ENCODE measurements around the gene KSR1.

Gene KSR1

GRCh38 chr17:27618417-27618816 is 162.2 kb downstream of the KSR1 start:
- Histone ChIP-seq H2BK5ac (ENCODE audit: low read length) (no peak overlapping the region), H2BK120ac (ENCODE audit: low read depth, low read length) (no peak overlapping the region), H3K4me3 (ENCODE audit: low read length) (no peak overlapping the region), H3K56ac (ENCODE audit: low read length) (no peak overlapping the region), H3K36me3 (ENCODE audit: control insufficient read depth, insufficient read depth, low read length) (peaks cover 8% of the 10 kb centered on the region), H3K79me2 (ENCODE audit: control insufficient read depth, insufficient read depth, low read length) (no peaks in the 10 kb centered on the region), H3K27me3 (ENCODE audit: insufficient read depth, low read length, poor library complexity) (no peaks in the 10 kb centered on the region), H3K9ac (ENCODE audit: low read length) (no peak overlapping the region), H4K5ac (ENCODE audit: low read length) (no peak overlapping the region), H3K4me2 (ENCODE audit: low read length) (no peak overlapping the region), H4K8ac (ENCODE audit: low read depth, low read length) (no peak overlapping the region), H2BK15ac (replicated peaks; ENCODE audit: low read depth) (no peak overlapping the region), H3K4me1 (ENCODE audit: control insufficient read depth, low read depth, low read length) (no peaks in the 10 kb centered on the region), H3K18ac (ENCODE audit: low read length) (no peak overlapping the region), H2AK5ac (ENCODE audit: low read length) (no peak overlapping the region), H3K23ac (ENCODE audit: low read length) (no peak overlapping the region), H3K79me1 (ENCODE audit: low read length) (no peaks in the 10 kb centered on the region), H3K27ac (ENCODE audit: low read depth, low read length) (no peak overlapping the region), H3K4ac (ENCODE audit: low read depth, low read length) (no peak overlapping the region)
- DNase-seq, result no peak
- WGBS (ENCODE audit: extremely low coverage, insufficient coverage, low lambda C conversion rate), result no CpG with 5 or more reads among the region's 8 CpGs

- no peak overlapping the region for H3K9ac ChIP-seq (ENCODE audit: low read length)
- DNase-seq, result no peak
- no peaks in the 10 kb centered on the region for H3K4me1 ChIP-seq (ENCODE audit: control insufficient read depth, low read depth, low read length)
- H3K56ac ChIP-seq (ENCODE audit: low read length), result no peak overlapping the region
- no peak overlapping the region for H3K18ac ChIP-seq (ENCODE audit: low read length)
- peaks cover 8% of the 10 kb centered on the region for H3K36me3 ChIP-seq (ENCODE audit: control insufficient read depth, insufficient read depth, low read length)
- H4K5ac ChIP-seq (ENCODE audit: low read length), result no peak overlapping the region
- no peak overlapping the region for H4K8ac ChIP-seq (ENCODE audit: low read depth, low read length)
- H3K4me2 ChIP-seq (ENCODE audit: low read length), result no peak overlapping the region
- H2AK5ac ChIP-seq (ENCODE audit: low read length), result no peak overlapping the region
- H3K4me3 ChIP-seq (ENCODE audit: low read length), result no peak overlapping the region
- H2BK15ac ChIP-seq (replicated peaks; ENCODE audit: low read depth), result no peak overlapping the region
- H3K79me1 ChIP-seq (ENCODE audit: low read length), result no peaks in the 10 kb centered on the region
- WGBS (ENCODE audit: extremely low coverage, insufficient coverage, low lambda C conversion rate), result no CpG with 5 or more reads among the region's 9 CpGs
- no peak overlapping the region for H3K23ac ChIP-seq (ENCODE audit: low read length)
- H2BK120ac ChIP-seq (ENCODE audit: low read depth, low read length), result no peak overlapping the region
- H3K27ac ChIP-seq (ENCODE audit: low read depth, low read length), result no peak overlapping the region
- no peak overlapping the region for H3K4ac ChIP-seq (ENCODE audit: low read depth, low read length)
- no peak overlapping the region for H2BK5ac ChIP-seq (ENCODE audit: low read length)
- H3K27me3 ChIP-seq (ENCODE audit: insufficient read depth, low read length, poor library complexity), result no peaks in the 10 kb centered on the region
- no peaks in the 10 kb centered on the region for H3K79me2 ChIP-seq (ENCODE audit: control insufficient read depth, insufficient read depth, low read length)
Observed at GRCh38 chr17:27620721-27621120, 164.5 kb downstream of the KSR1 start.

- H3K4ac ChIP-seq (ENCODE audit: low read depth, low read length), result no peak overlapping the region
- no peak overlapping the region for H3K4me3 ChIP-seq (ENCODE audit: low read length)
- WGBS (ENCODE audit: extremely low coverage, insufficient coverage, low lambda C conversion rate), result no CpG with 5 or more reads among the region's 4 CpGs
- no peak overlapping the region for H4K8ac ChIP-seq (ENCODE audit: low read depth, low read length)
- H3K79me2 ChIP-seq (ENCODE audit: control insufficient read depth, insufficient read depth, low read length), result no peaks in the 10 kb centered on the region
- no peak overlapping the region for H2BK15ac ChIP-seq (replicated peaks; ENCODE audit: low read depth)
- H3K36me3 ChIP-seq (ENCODE audit: control insufficient read depth, insufficient read depth, low read length), result peaks cover 11% of the 10 kb centered on the region
- H3K27me3 ChIP-seq (ENCODE audit: insufficient read depth, low read length, poor library complexity), result no peaks in the 10 kb centered on the region
- H3K9ac ChIP-seq (ENCODE audit: low read length), result no peak overlapping the region
- H3K79me1 ChIP-seq (ENCODE audit: low read length), result no peaks in the 10 kb centered on the region
- no peak overlapping the region for H3K4me2 ChIP-seq (ENCODE audit: low read length)
- no peak overlapping the region for H2BK120ac ChIP-seq (ENCODE audit: low read depth, low read length)
- no peak for DNase-seq
- H3K27ac ChIP-seq (ENCODE audit: low read depth, low read length), result no peak overlapping the region
- no peaks in the 10 kb centered on the region for H3K4me1 ChIP-seq (ENCODE audit: control insufficient read depth, low read depth, low read length)
- no peak overlapping the region for H3K18ac ChIP-seq (ENCODE audit: low read length)
- no peak overlapping the region for H2BK5ac ChIP-seq (ENCODE audit: low read length)
- H4K5ac ChIP-seq (ENCODE audit: low read length), result no peak overlapping the region
- H2AK5ac ChIP-seq (ENCODE audit: low read length), result no peak overlapping the region
- no peak overlapping the region for H3K23ac ChIP-seq (ENCODE audit: low read length)
- no peak overlapping the region for H3K56ac ChIP-seq (ENCODE audit: low read length)
Observed at GRCh38 chr17:27621536-27621935, 165.3 kb downstream of the KSR1 start.

GRCh38 chr17:27621942-27622559 is 165.8 kb downstream of the KSR1 start:
- Histone ChIP-seq H3K4me2 (ENCODE audit: low read length) (no peak overlapping the region), H2AK5ac (ENCODE audit: low read length) (no peak overlapping the region), H3K79me1 (ENCODE audit: low read length) (no peaks in the 10 kb centered on the region), H3K4me1 (ENCODE audit: control insufficient read depth, low read depth, low read length) (no peaks in the 10 kb centered on the region), H2BK5ac (ENCODE audit: low read length) (no peak overlapping the region), H4K8ac (ENCODE audit: low read depth, low read length) (no peak overlapping the region), H3K9ac (ENCODE audit: low read length) (no peak overlapping the region), H2BK15ac (replicated peaks; ENCODE audit: low read depth) (no peak overlapping the region), H3K23ac (ENCODE audit: low read length) (no peak overlapping the region), H3K4ac (ENCODE audit: low read depth, low read length) (no peak overlapping the region), H3K27ac (ENCODE audit: low read depth, low read length) (no peak overlapping the region), H3K36me3 (ENCODE audit: control insufficient read depth, insufficient read depth, low read length) (peaks cover 12% of the 10 kb centered on the region), H3K4me3 (ENCODE audit: low read length) (no peak overlapping the region), H3K79me2 (ENCODE audit: control insufficient read depth, insufficient read depth, low read length) (no peaks in the 10 kb centered on the region), H3K56ac (ENCODE audit: low read length) (no peak overlapping the region), H3K18ac (ENCODE audit: low read length) (no peak overlapping the region), H3K27me3 (ENCODE audit: insufficient read depth, low read length, poor library complexity) (no peaks in the 10 kb centered on the region), H2BK120ac (ENCODE audit: low read depth, low read length) (no peak overlapping the region), H4K5ac (ENCODE audit: low read length) (no peak overlapping the region)
- WGBS (ENCODE audit: extremely low coverage, insufficient coverage, low lambda C conversion rate), result no CpG with 5 or more reads among the region's 10 CpGs
- no peak for DNase-seq

- H3K79me2 ChIP-seq (ENCODE audit: control insufficient read depth, insufficient read depth, low read length), result no peaks in the 10 kb centered on the region
- no peak overlapping the region for H3K4me2 ChIP-seq (ENCODE audit: low read length)
- H2BK5ac ChIP-seq (ENCODE audit: low read length), result no peak overlapping the region
- H2AK5ac ChIP-seq (ENCODE audit: low read length), result no peak overlapping the region
- H2BK15ac ChIP-seq (replicated peaks; ENCODE audit: low read depth), result no peak overlapping the region
- no peak overlapping the region for H3K4ac ChIP-seq (ENCODE audit: low read depth, low read length)
- no peak overlapping the region for H3K18ac ChIP-seq (ENCODE audit: low read length)
- WGBS (ENCODE audit: extremely low coverage, insufficient coverage, low lambda C conversion rate), result no CpG with 5 or more reads among the region's 4 CpGs
- no peaks in the 10 kb centered on the region for H3K79me1 ChIP-seq (ENCODE audit: low read length)
- DNase-seq, result no peak
- H2BK120ac ChIP-seq (ENCODE audit: low read depth, low read length), result no peak overlapping the region
- no peak overlapping the region for H3K23ac ChIP-seq (ENCODE audit: low read length)
- no peaks in the 10 kb centered on the region for H3K27me3 ChIP-seq (ENCODE audit: insufficient read depth, low read length, poor library complexity)
- peaks cover 10% of the 10 kb centered on the region for H3K36me3 ChIP-seq (ENCODE audit: control insufficient read depth, insufficient read depth, low read length)
- H3K9ac ChIP-seq (ENCODE audit: low read length), result no peak overlapping the region
- H3K4me1 ChIP-seq (ENCODE audit: control insufficient read depth, low read depth, low read length), result no peaks in the 10 kb centered on the region
- no peak overlapping the region for H3K4me3 ChIP-seq (ENCODE audit: low read length)
- no peak overlapping the region for H3K56ac ChIP-seq (ENCODE audit: low read length)
- H4K5ac ChIP-seq (ENCODE audit: low read length), result no peak overlapping the region
- H4K8ac ChIP-seq (ENCODE audit: low read depth, low read length), result no peak overlapping the region
- H3K27ac ChIP-seq (ENCODE audit: low read depth, low read length), result no peak overlapping the region
Observed at GRCh38 chr17:27622986-27623385, 166.7 kb downstream of the KSR1 start.

GRCh38 chr17:27623614-27624013 is 167.4 kb downstream of the KSR1 start:
- H2AK5ac ChIP-seq (ENCODE audit: low read length), result no peak overlapping the region
- no peak overlapping the region for H2BK120ac ChIP-seq (ENCODE audit: low read depth, low read length)
- H4K8ac ChIP-seq (ENCODE audit: low read depth, low read length), result no peak overlapping the region
- H3K36me3 ChIP-seq (ENCODE audit: control insufficient read depth, insufficient read depth, low read length), result peaks cover 7% of the 10 kb centered on the region
- H3K27me3 ChIP-seq (ENCODE audit: insufficient read depth, low read length, poor library complexity), result no peaks in the 10 kb centered on the region
- no peaks in the 10 kb centered on the region for H3K79me2 ChIP-seq (ENCODE audit: control insufficient read depth, insufficient read depth, low read length)
- H3K56ac ChIP-seq (ENCODE audit: low read length), result no peak overlapping the region
- H3K4me1 ChIP-seq (ENCODE audit: control insufficient read depth, low read depth, low read length), result no peaks in the 10 kb centered on the region
- no peak overlapping the region for H2BK5ac ChIP-seq (ENCODE audit: low read length)
- no peak overlapping the region for H3K18ac ChIP-seq (ENCODE audit: low read length)
- no peak overlapping the region for H3K23ac ChIP-seq (ENCODE audit: low read length)
- H3K4me2 ChIP-seq (ENCODE audit: low read length), result no peak overlapping the region
- DNase-seq, result no peak
- no peak overlapping the region for H3K4ac ChIP-seq (ENCODE audit: low read depth, low read length)
- no peak overlapping the region for H3K4me3 ChIP-seq (ENCODE audit: low read length)
- no peak overlapping the region for H3K27ac ChIP-seq (ENCODE audit: low read depth, low read length)
- H3K9ac ChIP-seq (ENCODE audit: low read length), result no peak overlapping the region
- H2BK15ac ChIP-seq (replicated peaks; ENCODE audit: low read depth), result no peak overlapping the region
- WGBS (ENCODE audit: extremely low coverage, insufficient coverage, low lambda C conversion rate), result no CpG with 5 or more reads among the region's 6 CpGs
- H4K5ac ChIP-seq (ENCODE audit: low read length), result no peak overlapping the region
- no peaks in the 10 kb centered on the region for H3K79me1 ChIP-seq (ENCODE audit: low read length)
